ENCODE measurements around the gene PUSL1.
A peak's percentile ranks its signal among the peaks of the same experiment; 100 is the strongest.

PUSL1 gene

GRCh38 chr1:1310476-1311053, 2.2 kb downstream of the PUSL1 start:
- DNase-seq (ENCODE audit: low spot score), result no peak
- peak overlapping the region; percentile 100 for H3K27ac ChIP-seq
- no peak for TF ChIP-seq CTCF (conservative IDR thresholded peaks at IDR 0.05; ENCODE audit: low read depth)
- ChIA-PET CTCF (no interaction called here), POLR2A (ENCODE audit: low non-redundant PET) (interaction anchor here (0.9 kb wide), 1 partner anchor 34 kb away, joined by 6 read pairs; no protein-coding TSS in a partner anchor)

- ChIA-PET CTCF (interaction anchor here (0.6 kb wide), 1 partner anchor 35 kb away, joined by 3 read pairs; no protein-coding TSS in a partner anchor), POLR2A (ENCODE audit: low non-redundant PET) (interaction anchor here (0.6 kb wide), 1 partner anchor 12 kb away, joined by 3 read pairs; no protein-coding TSS in a partner anchor)
- peak overlapping the region; percentile 100 for H3K27ac ChIP-seq
- no peak for TF ChIP-seq CTCF (conservative IDR thresholded peaks at IDR 0.05; ENCODE audit: low read depth)
- DNase-seq (ENCODE audit: low spot score), result no peak
Measured at GRCh38 chr1:1311107-1312104, 3.0 kb downstream of the PUSL1 start.

- DNase-seq (ENCODE audit: low spot score), result no peak
- CTCF ChIA-PET, result interaction anchor here (0.6 to 1.0 kb wide), 2 partner anchors 191 to 337 kb away, joined by 3 read pairs; no protein-coding TSS in a partner anchor
- TF ChIP-seq CTCF (conservative IDR thresholded peaks at IDR 0.05; ENCODE audit: low read depth), result no peak
- H3K27ac ChIP-seq, result peak overlapping the region; percentile 100
- POLR2A ChIA-PET (ENCODE audit: low non-redundant PET), result no interaction called here
Measured at GRCh38 chr1:1312450-1313314, 4.3 kb downstream of the PUSL1 start.

- TF ChIP-seq CTCF (conservative IDR thresholded peaks at IDR 0.05; ENCODE audit: low read depth), result no peak
- H3K27ac ChIP-seq, result peak overlapping the region; percentile 100
- DNase-seq (ENCODE audit: low spot score), result no peak
- ChIA-PET CTCF (interaction anchor here (0.6 to 1.0 kb wide), 3 partner anchors 23 to 338 kb away, joined by 3 to 4 read pairs (median 3); no protein-coding TSS in a partner anchor), POLR2A (ENCODE audit: low non-redundant PET) (no interaction called here)
Measured at GRCh38 chr1:1313500-1314236, 5.3 kb downstream of the PUSL1 start.

- ChIA-PET CTCF (interaction anchor here (0.6 to 1.1 kb wide), 2 partner anchors 23 to 30 kb away, joined by 4 read pairs; no protein-coding TSS in a partner anchor), POLR2A (ENCODE audit: low non-redundant PET) (no interaction called here)
- no peak for TF ChIP-seq CTCF (conservative IDR thresholded peaks at IDR 0.05; ENCODE audit: low read depth)
- DNase-seq (ENCODE audit: low spot score), result no peak
- H3K27ac ChIP-seq, result peak overlapping the region; percentile 100
Measured at GRCh38 chr1:1314237-1314586, 5.8 kb downstream of the PUSL1 start.

Measured in RWPE1 (cell line).